HepG2 (cell line): ENCODE data around the gene HP1BP3.

Experiments used
- CTCF ChIP-seq: sonication (generic); formaldehyde crosslinking; IDR thresholded peaks from 2 replicates; pipeline ENCODE4 v1.5.0; 2020; ENCODE audit warnings: mild to moderate bottlenecking, missing genetic modification reagents, moderate library complexity
- NFYB ChIP-seq: sonication (generic); formaldehyde crosslinking; IDR thresholded peaks from 2 replicates; pipeline ENCODE4 v1.4.0; 2020; ENCODE audit warnings: missing genetic modification reagents
- POLR2A ChIP-seq, 2 experiments: IDR thresholded peaks; 2 replicates each; pipeline ENCODE4 v1.6.1; 2011; ENCODE audit warnings: low read depth in 2 of 2, low read length in 2 of 2, mild to moderate bottlenecking in 1 of 2, moderate library complexity in 1 of 2; ENCODE audit not compliant: insufficient read depth in 1 of 2
- TP53 ChIP-seq: sonication (generic); formaldehyde crosslinking; conservative IDR thresholded peaks from 2 replicates; pipeline ENCODE4 v1.4.0; 2020; ENCODE audit warnings: missing genetic modification reagents
- UBTF ChIP-seq: sonication (generic); formaldehyde crosslinking; IDR thresholded peaks from 2 replicates; pipeline ENCODE4 v1.4.0; 2020; ENCODE audit warnings: mild to moderate bottlenecking, missing genetic modification reagents
- ZBTB2 ChIP-seq: sonication (generic); formaldehyde crosslinking; IDR thresholded peaks from 2 replicates; pipeline ENCODE4 v1.8.0; 2022; ENCODE audit warnings: low read depth, missing genetic modification reagents
- ZBTB8A ChIP-seq: sonication (generic); formaldehyde crosslinking; IDR thresholded peaks from 2 replicates; pipeline ENCODE4 v1.4.0; 2020; ENCODE audit warnings: mild to moderate bottlenecking, low read depth, missing genetic modification reagents, borderline replicate concordance
- ZNF598 ChIP-seq: sonication (generic); formaldehyde crosslinking; IDR thresholded peaks from 2 replicates; pipeline ENCODE4 v1.5.1; 2020; ENCODE audit warnings: mild to moderate bottlenecking, missing genetic modification reagents, borderline replicate concordance
- ZNF614 ChIP-seq: IDR thresholded peaks from 2 replicates; pipeline ENCODE4 v1.6.1; 2018; ENCODE audit warnings: missing biosample characterization, missing genetic modification reagents, inconsistent platforms, borderline replicate concordance

- TF ChIP-seq TP53 (CRISPR knock-in tag) (no peak), ZBTB8A (CRISPR knock-in tag) (no peak), ZNF614 (CRISPR knock-in tag) (no peak), NFYB (no peak), CTCF (CRISPR knock-in tag) (no peak), POLR2A (IDR thresholded peaks at IDR 0.05; ENCODE audit: insufficient read depth in 1 of 2, low read depth in 2 of 2, low read length in 2 of 2) (no peak), ZNF598 (CRISPR knock-in tag) (no peak), UBTF (no peak), ZBTB2 (no peak)
These were observed 46.3 kb downstream of the HP1BP3 start for GRCh38 chr1:20740781-20741180.
